Astrocyte of the spinal cord (primary cell): ENCODE data around the gene RNU6-9.

Source experiments
- DNase-seq: peaks from one replicate; pipeline ENCODE4 v3.0.0; 2011; ENCODE audit warnings: low read depth, low spot score
- H3K4me3 ChIP-seq: 2 replicates; pipeline ENCODE4 v1.5.1; 2011; ENCODE audit warnings: low read depth, mild to moderate bottlenecking, low read length, moderate library complexity
- CTCF ChIP-seq: IDR thresholded peaks from 2 replicates; pipeline ENCODE4 v1.5.1; 2012; ENCODE audit warnings: low read depth, mild to moderate bottlenecking, low read length, inconsistent platforms
- in situ Hi-C: cut with HindIII; loops from 2 replicates; pipeline ENCODE4 v1.10.0; 2017; ENCODE audit warnings: low sequenced_read_pairs

The RNU6-9 gene

DNA sequence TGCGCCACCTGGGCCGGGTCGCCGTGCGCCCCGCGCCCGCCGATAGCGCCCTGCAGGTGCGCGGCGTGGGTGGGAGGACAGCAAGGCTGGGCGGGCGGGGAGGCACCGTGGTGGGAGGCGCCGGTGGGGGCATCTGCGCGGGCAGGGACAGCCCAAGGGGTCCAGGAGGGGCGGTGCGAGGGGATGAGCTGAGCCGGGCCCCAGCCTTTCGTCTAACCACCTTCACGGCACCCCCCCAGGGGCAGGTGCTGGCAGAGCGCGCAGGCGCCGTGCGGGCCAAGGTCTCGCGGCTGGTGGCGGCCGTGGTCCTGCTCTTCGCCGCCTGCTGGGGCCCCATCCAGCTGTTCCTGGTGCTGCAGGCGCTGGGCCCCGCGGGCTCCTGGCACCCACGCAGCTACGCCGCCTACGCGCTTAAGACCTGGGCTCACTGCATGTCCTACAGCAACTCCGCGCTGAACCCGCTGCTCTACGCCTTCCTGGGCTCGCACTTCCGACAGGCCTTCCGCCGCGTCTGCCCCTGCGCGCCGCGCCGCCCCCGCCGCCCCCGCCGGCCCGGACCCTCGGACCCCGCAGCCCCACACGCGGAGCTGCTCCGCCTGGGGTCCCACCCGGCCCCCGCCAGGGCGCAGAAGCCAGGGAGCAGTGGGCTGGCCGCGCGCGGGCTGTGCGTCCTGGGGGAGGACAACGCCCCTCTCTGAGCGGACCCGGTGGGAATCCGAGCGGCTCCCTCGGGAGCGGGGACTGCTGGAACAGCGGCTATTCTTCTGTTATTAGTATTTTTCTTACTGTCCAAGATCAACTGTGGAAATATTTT, 27.0 kb downstream of the RNU6-9 start:
- no peak for TF ChIP-seq CTCF
- H3K4me3 ChIP-seq, result no peak overlapping the region
- in situ Hi-C loops, result no loop called here
- no peak for DNase-seq

DNA sequence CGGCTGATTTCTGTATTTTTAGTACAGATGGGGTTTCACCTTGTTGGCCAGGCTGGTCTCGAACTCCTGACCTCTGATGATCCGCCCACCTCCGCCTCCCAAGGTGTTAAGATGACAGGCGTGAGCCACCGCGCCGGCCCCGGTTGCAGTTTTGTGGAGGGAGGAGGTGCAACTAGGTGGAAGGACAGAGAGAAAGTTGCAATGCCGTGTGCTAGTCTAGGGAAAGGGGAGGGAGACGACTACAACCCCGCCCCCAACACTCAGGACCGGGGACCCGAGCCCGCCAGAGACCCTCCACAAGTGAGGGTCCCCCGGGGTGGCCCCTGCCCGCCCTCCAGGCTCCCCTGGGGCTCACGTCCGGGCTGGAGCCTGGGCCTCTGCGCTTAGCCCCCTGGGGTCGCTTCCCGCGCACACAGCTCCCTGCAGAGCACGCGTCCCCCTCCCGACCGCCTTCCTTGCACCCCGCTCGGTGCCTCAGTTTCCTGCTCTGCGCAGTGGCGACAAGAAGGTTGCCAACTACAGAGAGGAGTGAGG, 31.3 kb downstream of the RNU6-9 start:
- in situ Hi-C loops, result no loop called here

GRCh38 chr19:925087-925525, 31.8 kb downstream of the RNU6-9 start:
- in situ Hi-C loops, result no loop called here
- peak overlapping the region; percentile 92 for H3K4me3 ChIP-seq
- DNase-seq, result peak; percentile 23
- no peak for TF ChIP-seq CTCF

More for the DNA sequence above, 31.3 kb downstream of the RNU6-9 start:
- peak overlapping the region; percentile 92 for H3K4me3 ChIP-seq
- no peak for TF ChIP-seq CTCF
- DNase-seq, result no peak

- in situ Hi-C loops, result no loop called here
- peak within 1 kb of the TSS; percentile 92 for H3K4me3 ChIP-seq
- no peak for TF ChIP-seq CTCF
- peak; percentile 91 for DNase-seq
Measured at GRCh38 chr19:925526-926322, 32.4 kb downstream of the RNU6-9 start, which contains the start of gene ARID3A. ARID3A (plus strand) TSS chr19:926035; CDS start chr19:929529, 3,494 bp downstream.

- H3K4me3 ChIP-seq, result peak overlapping the region; percentile 92
- in situ Hi-C loops, result no loop called here
- no peak for DNase-seq
Measured at GRCh38 chr19:926323-926588, 33.0 kb downstream of the RNU6-9 start.

More at GRCh38 chr19:926323-926588, 33.0 kb downstream of the RNU6-9 start:
- TF ChIP-seq CTCF, result no peak
